HFF-Myc (cell line): ENCODE measurements around the gene DIAPH3.

Experiments
- DNase-seq: peaks from one replicate; pipeline ENCODE4 v3.0.0-alpha.2; 2011; ENCODE audit warnings: low read depth; ENCODE audit errors: extremely low read depth
- H3K4me3 ChIP-seq: replicated peaks from 2 replicates; pipeline ENCODE4 v1.5.1; 2011; ENCODE audit warnings: low read depth, mild to moderate bottlenecking, control low read depth, low read length
- TF ChIP-seq, protein P1 (sequence below): IDR thresholded peaks from 2 replicates; pipeline ENCODE4 v1.5.1; 2012; ENCODE audit warnings: mild to moderate bottlenecking, low read depth, low read length, control low read depth; ENCODE audit errors: missing control alignments

The DIAPH3 gene

DNA sequence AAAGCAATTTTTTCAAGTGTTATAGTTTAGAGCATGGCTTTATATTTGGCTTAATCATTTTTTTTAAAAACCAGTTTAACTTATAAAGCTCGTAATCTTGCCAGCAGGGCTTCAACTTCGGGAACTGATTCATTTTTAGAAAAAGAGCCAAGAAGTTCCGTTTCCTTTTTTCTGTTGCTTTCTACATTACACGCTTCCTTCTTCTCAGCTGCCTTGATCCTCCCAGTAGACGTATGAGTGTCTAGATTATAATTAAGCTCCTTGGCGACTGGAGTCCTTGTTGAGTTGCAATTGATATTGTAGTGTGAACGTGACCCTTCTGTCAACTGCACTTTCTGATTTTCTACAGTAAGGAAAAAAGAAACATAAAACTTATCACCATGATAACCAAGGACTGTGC lies 497.2 kb downstream of the DIAPH3 start:
- no peak overlapping the region for H3K4me3 ChIP-seq
- no peak for DNase-seq
- TF ChIP-seq, protein P1, sequence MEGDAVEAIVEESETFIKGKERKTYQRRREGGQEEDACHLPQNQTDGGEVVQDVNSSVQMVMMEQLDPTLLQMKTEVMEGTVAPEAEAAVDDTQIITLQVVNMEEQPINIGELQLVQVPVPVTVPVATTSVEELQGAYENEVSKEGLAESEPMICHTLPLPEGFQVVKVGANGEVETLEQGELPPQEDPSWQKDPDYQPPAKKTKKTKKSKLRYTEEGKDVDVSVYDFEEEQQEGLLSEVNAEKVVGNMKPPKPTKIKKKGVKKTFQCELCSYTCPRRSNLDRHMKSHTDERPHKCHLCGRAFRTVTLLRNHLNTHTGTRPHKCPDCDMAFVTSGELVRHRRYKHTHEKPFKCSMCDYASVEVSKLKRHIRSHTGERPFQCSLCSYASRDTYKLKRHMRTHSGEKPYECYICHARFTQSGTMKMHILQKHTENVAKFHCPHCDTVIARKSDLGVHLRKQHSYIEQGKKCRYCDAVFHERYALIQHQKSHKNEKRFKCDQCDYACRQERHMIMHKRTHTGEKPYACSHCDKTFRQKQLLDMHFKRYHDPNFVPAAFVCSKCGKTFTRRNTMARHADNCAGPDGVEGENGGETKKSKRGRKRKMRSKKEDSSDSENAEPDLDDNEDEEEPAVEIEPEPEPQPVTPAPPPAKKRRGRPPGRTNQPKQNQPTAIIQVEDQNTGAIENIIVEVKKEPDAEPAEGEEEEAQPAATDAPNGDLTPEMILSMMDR: no peak

DNA sequence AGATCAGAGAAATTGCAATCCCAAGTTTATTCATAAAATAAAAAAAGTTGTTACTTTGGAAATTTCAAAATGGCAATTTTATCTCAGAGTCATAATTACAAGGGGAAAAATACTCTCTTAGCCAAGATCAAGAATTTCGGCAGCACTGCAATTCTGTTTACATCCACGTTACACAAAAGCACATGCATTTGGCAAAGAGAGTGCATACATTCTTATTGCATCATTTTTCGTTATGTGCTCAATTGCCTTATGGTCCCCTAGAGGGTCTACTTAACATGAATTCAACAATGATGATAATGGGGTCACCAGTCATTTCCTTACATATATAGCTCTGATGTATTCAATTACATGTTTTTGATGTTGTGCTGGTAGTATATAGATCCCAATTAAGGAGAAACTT lies 498.0 kb downstream of the DIAPH3 start:
- TF ChIP-seq, protein P1: no peak
- H3K4me3 ChIP-seq: no peak overlapping the region
- no peak for DNase-seq

DNA sequence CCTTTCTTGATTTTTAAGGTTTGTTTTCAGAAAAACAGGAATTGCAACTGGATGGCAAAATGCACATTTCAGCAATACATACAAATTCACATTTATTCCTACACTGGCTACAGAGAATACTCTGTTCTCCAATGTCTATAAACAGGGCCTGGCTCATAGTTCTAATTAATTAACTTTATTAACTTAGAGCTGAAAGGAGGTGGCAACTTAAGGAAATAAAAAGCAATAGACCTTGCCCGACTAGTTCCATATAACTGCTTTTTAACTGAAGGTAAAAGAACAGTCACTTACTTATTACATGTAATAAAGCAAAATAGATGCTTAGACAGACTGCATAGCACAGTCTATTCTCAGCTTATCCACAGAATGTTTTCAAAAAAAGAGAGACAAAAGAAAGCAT lies 498.5 kb downstream of the DIAPH3 start:
- H3K4me3 ChIP-seq: no peak overlapping the region
- no peak for DNase-seq
- TF ChIP-seq, protein P1: no peak

DNA sequence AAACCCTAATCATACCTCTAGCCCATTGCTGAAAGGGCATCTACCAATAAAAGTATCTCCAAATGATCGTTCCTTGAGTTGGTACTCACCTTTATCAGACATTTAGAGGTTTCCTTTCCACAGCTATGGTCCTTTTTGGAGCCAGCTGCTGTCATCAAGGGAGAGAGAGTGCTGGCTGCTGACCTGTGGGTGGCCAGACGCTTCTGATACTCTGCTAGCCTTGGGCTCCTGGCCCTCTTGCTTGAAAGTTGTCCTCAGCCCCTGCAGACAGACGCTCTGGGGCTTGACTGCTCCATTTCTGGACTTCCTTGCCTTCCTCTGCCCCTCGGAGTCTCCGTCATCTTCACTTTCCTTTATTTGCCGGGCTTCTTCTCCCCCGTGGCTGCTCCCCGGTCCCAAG lies 499.1 kb downstream of the DIAPH3 start:
- TF ChIP-seq, protein P1: no peak
- H3K4me3 ChIP-seq: no peak overlapping the region

DNA sequence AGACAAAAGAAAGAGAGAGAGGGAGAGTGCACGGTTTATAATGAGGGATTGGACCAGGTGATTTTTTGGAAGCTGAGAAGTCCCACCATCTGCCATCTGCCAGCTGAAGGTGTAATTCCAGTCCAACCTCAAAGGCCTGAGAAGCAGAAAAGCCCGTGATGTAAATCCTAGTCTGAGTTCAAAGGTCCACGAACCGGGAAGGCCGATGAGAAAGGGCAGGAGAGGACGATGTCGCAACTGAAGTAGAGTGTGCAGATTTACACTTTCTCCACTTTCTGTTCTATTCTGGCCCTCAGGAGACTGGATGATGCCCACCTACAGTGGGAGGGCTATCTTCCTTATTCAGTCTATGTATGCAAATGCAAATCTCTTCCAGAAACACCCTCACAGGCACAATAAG lies 500.0 kb downstream of the DIAPH3 start:
- no peak overlapping the region for H3K4me3 ChIP-seq
- TF ChIP-seq, protein P1: no peak
- no peak for DNase-seq

More for the DNA sequence above, 499.1 kb downstream of the DIAPH3 start:
- no peak for DNase-seq

DNA sequence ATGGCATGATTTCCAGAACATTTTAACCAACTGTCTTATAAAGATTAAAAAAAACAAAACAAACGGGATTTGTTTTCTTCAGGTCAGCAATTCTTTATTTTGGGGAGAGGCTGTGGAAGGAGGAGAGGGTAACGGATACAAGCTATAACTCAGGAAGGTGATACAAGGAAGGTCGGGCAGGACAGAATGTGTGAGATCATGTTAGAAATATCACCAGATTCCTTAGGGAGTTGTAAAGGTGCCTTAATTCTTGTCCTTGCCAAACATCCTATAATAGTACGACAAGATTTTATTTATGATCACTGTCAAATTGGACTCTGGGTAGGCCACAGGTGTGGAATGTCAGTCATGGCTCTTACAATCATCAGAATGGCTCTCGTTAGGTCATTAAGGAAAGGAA lies 503.1 kb downstream of the DIAPH3 start:
- TF ChIP-seq, protein P1: no peak
- H3K4me3 ChIP-seq: no peak overlapping the region
- DNase-seq: no peak

DNA sequence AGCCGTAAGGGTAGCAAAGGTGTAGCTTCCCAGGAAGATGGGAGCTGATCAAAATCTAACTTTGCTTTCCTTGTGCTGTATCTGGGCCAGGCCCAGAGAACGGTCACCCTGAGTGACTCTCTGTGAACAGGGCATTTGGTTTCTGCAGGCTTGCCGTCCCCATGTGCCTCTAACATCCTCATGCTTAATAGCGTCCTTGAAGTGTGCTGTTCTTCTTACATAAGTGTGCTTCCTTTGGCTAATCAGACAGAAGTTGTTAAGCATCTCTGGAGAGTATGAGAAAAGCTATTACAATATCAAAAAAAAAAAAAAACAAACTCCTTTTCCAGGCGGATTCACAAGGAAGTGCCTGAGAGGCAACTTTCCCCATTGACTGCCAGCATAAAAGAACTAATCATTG lies 503.7 kb downstream of the DIAPH3 start:
- no peak for DNase-seq
- no peak overlapping the region for H3K4me3 ChIP-seq
- TF ChIP-seq, protein P1: no peak
